ENCODE measurements around the gene ZPBP2. TPM values are rescaled to one million over a fixed set of nuclear protein-coding genes. Genes with fewer than 3 reads are reported as not detected.

Gene ZPBP2
- total and polyA plus RNA-seq, 9 of the 15 experiments (the other 6 are each of a cell fraction or from before 2014, with no cell fraction given) = not detected

DNA sequence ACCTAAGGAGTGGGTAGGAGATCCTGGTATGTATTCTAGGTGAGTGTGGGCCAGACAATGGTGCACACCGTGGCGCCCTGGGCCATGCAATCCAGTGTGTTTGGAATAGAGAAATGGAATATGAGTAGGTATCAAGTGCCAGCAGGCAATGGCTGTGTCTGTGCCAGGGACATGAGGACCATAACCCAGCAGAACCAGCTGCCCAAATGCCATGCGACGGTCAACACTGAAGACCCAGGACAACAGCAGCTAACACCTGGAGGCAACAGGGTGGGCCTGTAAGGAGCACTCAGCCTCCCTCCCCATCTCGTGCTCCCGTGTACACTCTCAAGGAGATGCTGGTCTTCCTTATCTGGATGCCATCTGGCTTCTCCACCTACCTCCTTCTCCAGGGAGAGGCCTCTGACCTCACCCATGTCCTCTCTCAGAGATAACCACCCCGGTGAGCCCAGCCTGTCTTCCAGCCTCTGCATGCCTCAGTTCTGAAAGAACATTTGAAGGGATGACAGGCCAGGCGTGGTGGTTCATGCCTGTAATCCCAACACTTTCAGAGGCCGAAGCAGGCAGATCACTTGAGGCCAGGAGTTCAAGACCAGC is 51.2 kb downstream of the ZPBP2 start (continued):
- TF ChIP-seq DMBX1 (CRISPR knock-in tag; IDR thresholded peaks at IDR 0.05; ENCODE audit: borderline replicate concordance) (no peak), ASH1L (IDR thresholded peaks at IDR 0.05; ENCODE audit: borderline replicate concordance, low read depth, partially characterized antibody) (no peak), ZSCAN29 (IDR thresholded peaks at IDR 0.05) (no peak), FUS (optimal IDR thresholded peaks at IDR 0.05; ENCODE audit: low read depth, low read length) (no peak)

- H3K4me3 ChIP-seq = no peak overlapping the region
- 66% methylated on average over 17 of the region's 19 CpGs for WGBS (ENCODE audit: insufficient coverage, low coverage, missing lambda C conversion rate)
- no peak for TF ChIP-seq MCM5 (IDR thresholded peaks at IDR 0.05; ENCODE audit: low read depth)
- 0 out of 2 replicates have a peak, but pooled peaks have one; percentile 16 for TF ChIP-seq POLR2A (conservative IDR thresholded peaks at IDR 0.05)
- no peak for TF ChIP-seq CHD4 (IDR thresholded peaks at IDR 0.05; ENCODE audit: insufficient read depth, insufficient replicate concordance, low read depth, low read length, poor library complexity, severe bottlenecking)
- POLR2A ChIA-PET = no interaction called here
- no peaks in the 10 kb centered on the region for H3K27me3 ChIP-seq (ENCODE audit: control insufficient read depth in 2 of 2, insufficient read depth in 2 of 2, low read length in 2 of 2)
- CTCF ChIA-PET (ENCODE audit: low intra/inter-chr PET ratio) = no interaction called here
- H2AFZ ChIP-seq (ENCODE audit: low read depth, low read length) = no peak overlapping the region
- H3K79me2 ChIP-seq (ENCODE audit: control insufficient read depth, insufficient read depth, low read length) = peaks cover 16% of the 10 kb centered on the region
- peak; percentile 6 for FAIRE-seq
- H3K4me2 ChIP-seq (ENCODE audit: insufficient read depth, low read length) = no peak overlapping the region
- H3K9me1 ChIP-seq (ENCODE audit: control insufficient read depth, insufficient read depth, low read length) = peaks cover 13% of the 10 kb centered on the region
- H3K9ac ChIP-seq (ENCODE audit: insufficient read depth in 1 of 2, low read depth in 2 of 2, low read length in 2 of 2) = peak overlapping the region in 1 of 2 experiments; percentile 38; a peak in 2 of 4 replicates
- no peak for ATAC-seq
- intact Hi-C loops (cut with micrococcal nuclease) = no loop called here
- H3K27ac ChIP-seq (ENCODE audit: extremely low read depth, low read depth, low read length) = no peak overlapping the region
- in situ Hi-C loops (cut with MboI) = no loop called here
- BruUV-seq (replicated peaks) = no TSS peak
- H3K4me1 ChIP-seq (replicated peaks in 1 of 2; ENCODE audit: control insufficient read depth in 2 of 2, insufficient read depth in 2 of 2, low read length in 2 of 2) = peaks cover 8 to 22% of the 10 kb centered on the region in 2 experiments; a peak in 4 of 5 replicates
- 0 out of 2 replicates have a peak, but pooled peaks cover 7% of the 10 kb centered on the region for H4K20me1 ChIP-seq (replicated peaks; ENCODE audit: control insufficient read depth, insufficient read depth, low read length)
- no peak for DNase-seq (ENCODE audit: extremely low read depth in 1 of 4, low spot score in 3 of 4)
- H3K36me3 ChIP-seq (ENCODE audit: control insufficient read depth, insufficient read depth, low read length) = peaks cover 45% of the 10 kb centered on the region; the same call in 2 of the 3 replicates
- no peaks in the 10 kb centered on the region for H3K9me3 ChIP-seq (replicated peaks; ENCODE audit: control insufficient read depth, insufficient read depth, low read depth, low read length)
These were observed 52.5 kb downstream of the ZPBP2 start for GRCh38 chr17:39920218-39921210.

Measured in K562 (cell line).